NAMALWA (cell line): Measurements from ENCODE around the gene CCDC38.
"Not testable (repeated sequence)": the region's sequence is repeated elsewhere in the genome, so short reads cannot be mapped to it uniquely, and the experiment has no call there.

Experiments
- DNase-seq: peaks from one replicate; pipeline ENCODE4 v3.0.0-alpha.2; 2015; ENCODE audit warnings: low spot score

Gene CCDC38

GRCh38 chr12:95882080-95882479 lies 60.3 kb downstream of the CCDC38 start:
- no peak for DNase-seq

- no peak for DNase-seq
Measured at GRCh38 chr12:95881331-95881955, 61.0 kb downstream of the CCDC38 start.

DNA sequence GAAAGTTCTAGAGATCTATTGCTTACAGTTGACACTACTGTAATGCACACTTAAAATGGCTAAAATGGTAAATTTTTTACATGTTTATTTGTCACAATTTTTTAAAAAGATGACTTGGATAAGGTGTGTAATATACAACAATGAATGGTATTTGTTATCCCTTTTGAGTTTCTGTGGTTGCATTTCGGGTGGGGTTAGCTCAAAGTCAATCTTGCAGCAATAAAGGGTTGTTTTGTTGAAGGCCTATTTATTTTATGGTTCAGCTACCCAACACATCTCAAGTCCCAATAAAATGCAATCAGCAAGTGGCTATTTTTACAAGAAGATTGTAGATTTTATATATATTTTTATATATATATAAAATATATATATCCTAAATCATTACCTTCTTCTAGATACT lies 61.5 kb downstream of the CCDC38 start:
- no peak for DNase-seq

DNA sequence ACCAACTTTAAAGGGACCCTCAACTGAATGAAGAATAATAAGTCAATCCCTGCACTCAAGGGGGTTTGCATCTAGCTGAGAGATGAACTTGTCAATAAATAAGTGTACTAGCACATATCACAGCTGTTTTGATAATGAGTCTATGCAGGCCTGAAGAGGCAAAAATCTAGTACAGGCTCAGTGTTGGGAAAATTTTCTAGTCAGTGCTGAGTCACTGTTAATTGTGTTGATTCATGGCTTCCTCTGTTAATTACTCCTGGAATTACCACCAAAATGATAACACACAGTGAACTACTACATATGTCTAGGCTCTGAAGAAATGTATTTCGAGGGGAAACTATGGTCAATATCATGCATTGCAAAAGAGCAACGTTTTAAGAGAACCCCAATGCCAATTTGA lies 64.8 kb downstream of the CCDC38 start:
- DNase-seq = no peak

GRCh38 chr12:95874452-95874851 lies 68.0 kb downstream of the CCDC38 start:
- DNase-seq = no peak

DNA sequence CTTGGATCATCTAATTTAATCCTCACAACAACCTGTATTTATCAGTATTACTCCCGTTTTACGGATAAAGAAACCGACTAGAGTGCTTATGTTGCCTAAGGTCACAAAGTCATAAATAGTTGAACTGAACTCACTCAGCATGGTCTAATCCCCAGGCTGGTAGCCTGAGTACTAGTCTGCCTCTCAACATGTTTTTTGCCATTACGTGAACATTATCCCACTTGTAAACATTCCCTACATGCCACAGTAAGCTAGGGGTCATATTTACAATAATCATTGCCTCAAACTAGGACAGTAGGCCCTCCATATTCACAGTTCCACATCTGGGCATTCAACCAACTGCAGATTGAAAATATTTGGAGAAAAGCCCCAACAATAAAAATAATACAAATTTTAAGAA lies 71.5 kb downstream of the CCDC38 start:
- no peak for DNase-seq

DNA sequence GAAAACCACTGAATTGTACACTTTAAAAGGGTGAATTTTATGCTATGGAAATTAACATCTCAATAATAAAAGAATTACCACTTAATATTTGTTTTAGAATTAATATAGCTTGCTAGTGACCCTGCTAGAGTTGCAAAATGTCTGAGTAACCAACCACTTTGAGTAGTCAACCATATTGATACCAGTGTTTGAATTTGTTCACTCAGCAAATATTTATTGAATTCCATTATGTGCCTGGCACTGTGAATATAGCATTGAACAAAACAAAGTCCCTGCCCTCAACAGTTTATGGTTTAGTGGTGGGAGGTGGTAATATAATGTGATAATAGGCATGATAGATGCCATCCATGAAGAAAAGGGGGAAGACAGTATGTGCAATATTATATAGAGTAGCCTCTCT lies 79.1 kb downstream of the CCDC38 start:
- DNase-seq = no peak

DNA sequence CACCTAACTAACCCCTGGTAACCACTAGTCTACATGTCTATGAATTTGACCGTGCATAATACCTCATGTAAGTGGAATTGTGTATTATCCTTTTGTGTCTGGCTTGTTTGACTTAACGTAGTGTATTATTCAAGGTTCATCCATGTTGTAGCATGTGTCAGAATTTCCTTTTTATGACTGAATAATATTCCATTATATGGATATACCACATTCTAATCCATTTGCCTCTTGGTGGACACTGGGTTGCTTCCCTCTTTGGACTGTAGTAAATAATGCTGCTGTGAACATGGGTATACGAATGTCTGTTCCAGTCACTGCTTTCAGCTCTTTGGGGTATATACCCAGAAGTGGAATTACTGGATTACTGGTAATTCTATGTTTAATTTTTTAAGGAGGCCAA lies 80.4 kb downstream of the CCDC38 start:
- no peak for DNase-seq

- DNase-seq = no peak
Measured at GRCh38 chr12:95859947-95860850, 82.2 kb downstream of the CCDC38 start.

DNA sequence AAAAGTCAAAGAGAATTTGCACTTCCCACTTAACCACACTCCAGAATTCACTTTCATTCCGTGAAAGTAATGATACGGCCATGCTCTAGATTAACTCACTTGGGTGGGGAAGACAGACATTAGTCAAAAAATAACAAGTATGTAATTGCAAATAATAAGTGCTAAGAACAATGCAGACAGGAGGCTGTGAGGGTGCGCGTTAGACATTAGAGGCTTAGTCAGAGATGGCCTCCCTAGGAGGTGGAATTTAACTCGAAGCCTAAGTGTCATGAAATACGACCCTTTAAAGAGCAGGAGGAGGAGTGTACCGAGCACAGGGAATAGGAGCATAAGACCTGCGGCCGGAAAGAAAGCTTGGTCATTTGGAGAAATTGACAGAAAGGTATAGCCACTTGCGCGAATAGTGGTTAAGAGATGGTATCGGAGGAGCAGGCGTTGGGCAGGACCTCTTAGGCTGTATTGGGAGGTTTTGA lies 83.0 kb downstream of the CCDC38 start:
- DNase-seq = peak; percentile 36

DNA sequence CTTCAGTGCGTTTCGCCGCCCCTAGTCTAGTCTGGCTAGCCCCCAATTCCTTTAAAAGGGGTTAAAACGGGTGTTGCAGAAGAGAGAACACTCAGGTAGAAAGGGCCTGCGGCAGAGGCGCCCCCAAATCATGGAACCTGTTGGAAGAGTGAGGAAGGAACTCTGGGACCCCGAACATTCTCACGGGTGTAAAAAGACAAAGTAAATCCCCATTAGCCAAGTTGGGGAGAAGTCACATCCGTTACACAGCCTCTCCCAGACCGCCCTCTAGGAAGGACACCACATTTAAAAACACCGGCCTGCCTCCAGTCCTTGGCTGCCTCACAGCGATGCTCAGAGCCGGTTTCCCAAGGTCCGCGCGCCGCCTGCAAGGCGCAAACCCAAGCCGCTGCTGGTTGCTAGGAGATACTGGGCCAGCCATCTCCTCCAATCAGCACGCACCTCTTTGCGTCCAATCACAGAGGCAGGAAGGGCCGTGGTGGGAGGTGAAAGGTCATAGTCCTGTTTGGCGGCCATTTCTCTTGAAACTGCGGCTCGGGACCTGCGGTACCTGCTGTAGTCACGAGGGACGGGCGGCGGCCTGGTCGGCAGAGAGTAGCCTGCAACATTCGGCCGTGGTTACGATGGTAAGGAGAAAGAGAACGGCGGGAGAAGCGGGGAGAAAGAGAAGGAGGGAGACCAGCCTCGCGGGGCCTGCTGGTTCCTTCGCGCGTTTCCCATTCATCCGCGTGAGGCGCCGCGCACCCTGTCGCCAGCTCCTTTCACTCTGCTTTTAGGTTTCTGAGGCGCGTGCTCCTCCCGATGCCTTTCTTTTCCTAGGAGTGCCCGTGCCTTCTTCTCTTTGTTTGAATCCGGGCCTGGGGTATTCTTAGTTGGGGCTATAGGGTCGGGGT lies 83.7 kb downstream of the CCDC38 start, which contains the start of gene SNRPF:
Gene SNRPF, plus strand, starts transcription at position 502 of the 893 bp plus-strand sequence. Its CDS starts 122 bp downstream, at position 624.
- DNase-seq = peak; percentile 98

- DNase-seq = no peak
Measured at GRCh38 chr12:95857799-95858198, 84.6 kb downstream of the CCDC38 start.

- no peak for DNase-seq
Measured at GRCh38 chr12:95857156-95857555, 85.3 kb downstream of the CCDC38 start.

GRCh38 chr12:95852133-95852532 lies 90.3 kb downstream of the CCDC38 start:
- no peak for DNase-seq

- DNase-seq = no peak
Measured at GRCh38 chr12:95851606-95852005, 90.8 kb downstream of the CCDC38 start.

DNA sequence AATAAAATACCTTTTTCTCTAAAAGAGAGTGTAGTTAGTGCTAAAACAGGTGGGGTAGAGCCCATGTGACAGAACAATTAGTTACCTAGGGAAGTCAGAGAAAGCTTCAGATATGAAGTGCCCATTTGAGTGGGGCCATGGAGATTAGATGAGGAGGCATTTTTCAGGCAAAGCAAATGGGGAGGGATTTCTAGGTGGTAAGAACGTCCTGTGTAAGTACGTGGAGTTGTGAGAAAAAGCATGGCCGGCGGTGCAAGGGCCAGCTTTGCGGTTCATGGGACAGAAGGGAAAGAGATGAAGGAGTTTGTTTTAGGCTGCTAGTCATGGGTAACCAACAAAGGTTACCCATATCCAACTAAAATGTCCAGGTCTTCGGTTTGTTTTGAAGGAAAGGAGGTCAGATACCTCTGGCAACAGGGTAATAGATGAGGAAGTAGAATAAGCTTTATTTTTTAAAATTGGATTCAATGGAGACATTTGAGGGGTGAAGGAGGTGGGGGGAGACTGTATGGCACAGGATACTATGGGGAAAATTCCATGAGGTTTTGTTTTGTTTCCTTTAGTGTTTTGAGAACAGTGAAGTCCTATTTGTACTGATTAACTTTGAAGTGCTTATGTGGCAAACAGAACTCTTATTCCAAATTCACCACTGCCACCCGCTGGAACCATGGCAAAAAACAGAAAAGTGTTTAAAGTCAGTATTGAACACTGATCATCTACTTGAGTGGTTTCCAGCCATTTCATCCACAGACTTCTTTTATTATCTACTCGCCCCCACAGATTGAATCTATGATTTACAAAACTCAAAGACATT lies 93.6 kb downstream of the CCDC38 start:
- peak; percentile 59 for DNase-seq

- DNase-seq = not testable (repeated sequence)
Measured at GRCh38 chr12:95842426-95842825, 100.0 kb downstream of the CCDC38 start.

- DNase-seq = no peak
Measured at GRCh38 chr12:95838125-95838524, 104.3 kb downstream of the CCDC38 start.

GRCh38 chr12:95837240-95838038 lies 105.0 kb downstream of the CCDC38 start:
- no peak for DNase-seq

DNA sequence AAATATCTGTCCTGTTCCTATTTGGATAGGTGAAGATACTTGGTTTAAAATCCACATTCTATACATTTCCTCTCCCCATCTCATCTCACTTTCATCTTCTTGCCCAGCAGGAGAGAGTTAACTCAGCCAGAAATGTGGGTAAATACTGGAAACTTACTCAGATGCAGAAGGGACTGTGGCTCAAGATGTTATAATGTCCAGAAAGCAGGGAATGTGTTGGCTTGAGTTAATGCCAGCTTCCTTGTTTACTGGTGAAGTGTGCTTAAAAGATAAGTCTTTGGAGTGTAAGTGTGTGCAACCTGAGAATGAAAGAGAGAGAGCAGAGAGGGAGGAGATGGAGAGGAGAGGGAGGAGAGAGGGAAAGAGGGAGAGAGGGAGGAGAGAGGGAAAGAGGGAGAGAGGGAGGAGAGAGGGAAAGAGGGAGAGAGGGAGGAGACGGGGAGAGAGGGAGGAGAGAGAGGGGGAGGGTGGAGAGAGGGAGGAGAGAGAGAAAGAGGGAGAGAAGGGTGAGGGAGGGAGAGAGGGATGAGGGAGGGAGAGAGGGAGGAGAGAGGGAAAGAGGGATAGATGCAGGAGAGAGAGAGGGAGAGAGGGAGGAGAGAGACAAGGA lies 105.7 kb downstream of the CCDC38 start:
- no peak for DNase-seq
